Caco-2 (cell line): ENCODE measurements around the gene KDM1A. TPM values are rescaled to one million over a fixed set of nuclear protein-coding genes. Genes with fewer than 3 reads are reported as not detected.

Experiments
- BruUV-seq: library from RNA; stranded (reverse); fragments of 400-500 nt; replicated peaks from 2 replicates; lab custom pipeline; 2021; lab: Mats Ljungman, UMichigan
- CTCF ChIA-PET: fragments of 300-600 bp; sonication (Branson Sonifier 250); formaldehyde crosslinking; loops from one replicate; lab custom pipeline; 2022; ENCODE audit warnings: antibody characterized with exemption; lab: Charles Lee
- POLR2A ChIA-PET: fragments of 300-600 bp; sonication (Branson Sonifier 250); formaldehyde crosslinking; loops from one replicate; lab custom pipeline; 2022; ENCODE audit warnings: antibody characterized with exemption; lab: Charles Lee
- DNase-seq, 2 experiments: peaks; one replicate each; pipeline versions ENCODE4 v3.0.0 to v3.0.0-alpha.2; 2020 to 2022
- H3K27me3 ChIP-seq: replicated peaks from 2 replicates; pipeline ENCODE4 v1.6.0; 2011; ENCODE audit warnings: low read length; ENCODE audit not compliant: control insufficient read depth, insufficient read depth
- H3K36me3 ChIP-seq: 2 replicates; pipeline ENCODE4 v1.5.1; 2011; ENCODE audit warnings: low read length; ENCODE audit not compliant: control insufficient read depth, insufficient read depth
- H3K4me1 ChIP-seq: fragments of 250-450 bp; sonication (Bioruptor Pico); 2 replicates; pipeline ENCODE4 v1.5.1; 2020; ENCODE audit warnings: mild to moderate bottlenecking
- H3K4me3 ChIP-seq: 2 replicates; pipeline ENCODE4 v1.5.1; 2011; ENCODE audit warnings: low read depth, mild to moderate bottlenecking, control low read depth, low read length
- H3K9me3 ChIP-seq: fragments of 250-450 bp; sonication (Bioruptor Pico); 2 replicates; pipeline ENCODE4 v1.5.1; 2020; ENCODE audit warnings: mild to moderate bottlenecking, moderate library complexity
- H3K27ac Mint-ChIP-seq: one replicate; pipeline ENCODE4 v1.8.0; 2022; ENCODE audit warnings: mixed read lengths; ENCODE audit not compliant: unreplicated experiment
- H3K27me3 Mint-ChIP-seq: one replicate; pipeline ENCODE4 v1.8.0; 2022; ENCODE audit warnings: mixed read lengths; ENCODE audit not compliant: insufficient read depth, unreplicated experiment
- H3K36me3 Mint-ChIP-seq: one replicate; pipeline ENCODE4 v1.8.0; 2022; ENCODE audit warnings: mild to moderate bottlenecking, mixed read lengths; ENCODE audit not compliant: insufficient read depth, unreplicated experiment
- H3K4me1 Mint-ChIP-seq: one replicate; pipeline ENCODE4 v1.8.0; 2022; ENCODE audit warnings: low read depth, mixed read lengths; ENCODE audit not compliant: unreplicated experiment
- H3K4me3 Mint-ChIP-seq: one replicate; pipeline ENCODE4 v1.8.0; 2022; ENCODE audit warnings: mild to moderate bottlenecking, moderate library complexity, mixed read lengths; ENCODE audit not compliant: unreplicated experiment
- H3K9me3 Mint-ChIP-seq: one replicate; pipeline ENCODE4 v1.8.0; 2022; ENCODE audit warnings: mixed read lengths; ENCODE audit not compliant: unreplicated experiment
- CTCF ChIP-seq, 2 experiments: fragments of 200-600 bp in 1 of 2; IDR thresholded peaks; 1 replicate in 1 of 2; 2 replicates in 1 of 2; pipeline versions ENCODE4 v1.5.1 to v1.8.0; 2011 to 2022; ENCODE audit warnings: antibody characterized with exemption in 1 of 2, control low read depth in 1 of 2, inconsistent platforms in 1 of 2, low read depth in 1 of 2, low read length in 1 of 2, mild to moderate bottlenecking in 1 of 2, moderate library complexity in 1 of 2; ENCODE audit not compliant: insufficient read depth in 1 of 2, severe bottlenecking in 1 of 2, unreplicated experiment in 1 of 2
- intact Hi-C: fragments of 100-400 bp; cut with micrococcal nuclease; formaldehyde crosslinking; loops from one replicate; pipeline ENCODE4 v1.10.0; 2022; ENCODE audit not compliant: unreplicated experiment
- total RNA-seq: library from RNA; stranded (reverse); gene quantifications from 2 replicates; pipeline ENCODE4 v1.2.3, GENCODE V29; 2022

Gene KDM1A
- total RNA-seq, 1 experiment from 2014 or later, result 83.0 TPM

GRCh38 chr1:23085696-23086095 lies 66.4 kb downstream of the KDM1A start:
- H3K27me3 Mint-ChIP-seq, result no peaks in the 10 kb centered on the region
- no peak for TF ChIP-seq CTCF (IDR thresholded peaks at IDR 0.05; ENCODE audit: insufficient read depth in 1 of 2, low read depth in 1 of 2, low read length in 1 of 2, severe bottlenecking in 1 of 2, unreplicated experiment in 1 of 2)
- H3K9me3 ChIP-seq, result no peaks in the 10 kb centered on the region
- H3K4me3 Mint-ChIP-seq, result no peak overlapping the region
- peaks cover 68% of the 10 kb centered on the region for H3K36me3 Mint-ChIP-seq
- ChIA-PET POLR2A (no interaction called here), CTCF (no interaction called here)
- intact Hi-C loops, result loop anchor here (5.0 kb wide), 1 partner anchor 108 kb away; no protein-coding TSS in a partner anchor
- no peaks in the 10 kb centered on the region for H3K36me3 ChIP-seq
- no peaks in the 10 kb centered on the region for H3K9me3 Mint-ChIP-seq
- no peak for DNase-seq
- H3K27me3 ChIP-seq, result no peaks in the 10 kb centered on the region
- BruUV-seq, result no TSS peak
- no peaks in the 10 kb centered on the region for H3K4me1 ChIP-seq
- no peaks in the 10 kb centered on the region for H3K4me1 Mint-ChIP-seq
- H3K27ac Mint-ChIP-seq, result no peak overlapping the region
- H3K4me3 ChIP-seq, result no peak overlapping the region

- H3K4me1 ChIP-seq, result no peaks in the 10 kb centered on the region
- intact Hi-C loops, result loop anchor here (5.0 kb wide), 1 partner anchor 111 kb away; no protein-coding TSS in a partner anchor
- no peaks in the 10 kb centered on the region for H3K27me3 ChIP-seq
- CTCF ChIA-PET, result interaction anchor here (0.6 kb wide), 1 partner anchor 114 kb away, joined by 3 read pairs; no protein-coding TSS in a partner anchor
- Mint-ChIP-seq H3K4me3 (no peak overlapping the region), H3K27me3 (no peaks in the 10 kb centered on the region), H3K36me3 (peaks cover 51% of the 10 kb centered on the region), H3K4me1 (no peaks in the 10 kb centered on the region), H3K27ac (no peak overlapping the region), H3K9me3 (no peaks in the 10 kb centered on the region)
- no peak for TF ChIP-seq CTCF (IDR thresholded peaks at IDR 0.05; ENCODE audit: insufficient read depth in 1 of 2, low read depth in 1 of 2, low read length in 1 of 2, severe bottlenecking in 1 of 2, unreplicated experiment in 1 of 2)
- H3K36me3 ChIP-seq, result no peaks in the 10 kb centered on the region
- POLR2A ChIA-PET, result no interaction called here
- no peak for DNase-seq
- no peaks in the 10 kb centered on the region for H3K9me3 ChIP-seq
- BruUV-seq, result no TSS peak
- no peak overlapping the region for H3K4me3 ChIP-seq
Measured at GRCh38 chr1:23088027-23088426, 68.8 kb downstream of the KDM1A start.

GRCh38 chr1:23090056-23090455 lies 70.8 kb downstream of the KDM1A start:
- Mint-ChIP-seq H3K9me3 (no peaks in the 10 kb centered on the region), H3K36me3 (peaks cover 51% of the 10 kb centered on the region), H3K4me1 (no peaks in the 10 kb centered on the region), H3K27me3 (no peaks in the 10 kb centered on the region), H3K27ac (no peak overlapping the region), H3K4me3 (no peak overlapping the region)
- BruUV-seq, result no TSS peak
- no peaks in the 10 kb centered on the region for H3K4me1 ChIP-seq
- no peaks in the 10 kb centered on the region for H3K9me3 ChIP-seq
- no peak for DNase-seq
- no peaks in the 10 kb centered on the region for H3K36me3 ChIP-seq
- no peaks in the 10 kb centered on the region for H3K27me3 ChIP-seq
- ChIA-PET POLR2A (interaction anchor here (0.8 kb wide), 1 partner anchor 54 kb away, joined by 3 read pairs; no protein-coding TSS in a partner anchor), CTCF (no interaction called here)
- intact Hi-C loops, result no loop called here
- TF ChIP-seq CTCF (IDR thresholded peaks at IDR 0.05; ENCODE audit: insufficient read depth in 1 of 2, low read depth in 1 of 2, low read length in 1 of 2, severe bottlenecking in 1 of 2, unreplicated experiment in 1 of 2), result no peak
- no peak overlapping the region for H3K4me3 ChIP-seq
